Endothelial cell of umbilical vein (primary cell): ENCODE data around the gene POLA1. TPM values are rescaled to one million over a fixed set of nuclear protein-coding genes. Genes with fewer than 3 reads are reported as not detected.

Source experiments
- BruUV-seq: library from RNA; stranded (reverse); fragments of 400-500 nt; replicated peaks from 2 replicates; lab custom pipeline; 2021; lab: Mats Ljungman, UMichigan
- CTCF ChIA-PET: fragments of 300-600, 350-600 bp; sonication (Branson Sonifier 250); formaldehyde crosslinking; loops from one replicate; lab custom pipeline; 2021; ENCODE audit warnings: antibody characterized with exemption, inconsistent platforms; lab: Charles Lee
- POLR2A ChIA-PET: fragments of 300-600, 350-600 bp; sonication (Branson Sonifier 250); formaldehyde crosslinking; loops from one replicate; lab custom pipeline; 2021; ENCODE audit warnings: antibody characterized with exemption, inconsistent platforms; lab: Charles Lee
- DNase-seq: peaks from one replicate; pipeline ENCODE4 v3.0.0-alpha.2; 2011; ENCODE audit warnings: low read depth, low spot score
- FAIRE-seq: peaks from 2 replicates; lab custom pipeline; 2011; peaks lifted over from hg19 to GRCh38; lab: Jason Lieb, UNC
- H2AFZ ChIP-seq: 2 replicates; pipeline ENCODE4 v1.6.0; 2012; ENCODE audit warnings: low read depth, low read length, control low read depth, inconsistent platforms
- H3K27ac ChIP-seq: 2 replicates; pipeline ENCODE4 v1.5.1; 2011; ENCODE audit warnings: low read depth, mild to moderate bottlenecking, control low read depth, low read length, moderate library complexity; ENCODE audit not compliant: insufficient read depth
- H3K27me3 ChIP-seq, 2 experiments: 2 replicates each; pipeline versions ENCODE4 v1.6.0 to v1.6.1; 2011; ENCODE audit warnings: low read length in 2 of 2, mixed read lengths in 1 of 2; ENCODE audit not compliant: control insufficient read depth in 2 of 2, insufficient read depth in 2 of 2
- H3K36me3 ChIP-seq, 2 experiments: 2 replicates in 1 of 2; 3 replicates in 1 of 2; pipeline ENCODE4 v1.5.1; 2011; ENCODE audit warnings: low read length in 2 of 2, mild to moderate bottlenecking in 1 of 2, moderate library complexity in 1 of 2; ENCODE audit not compliant: control insufficient read depth in 2 of 2, insufficient read depth in 2 of 2; ENCODE audit errors: extremely low read depth in 1 of 2
- H3K4me1 ChIP-seq: 3 replicates; pipeline ENCODE4 v1.5.1; 2011; ENCODE audit warnings: mild to moderate bottlenecking, low read length; ENCODE audit not compliant: control insufficient read depth, insufficient read depth; ENCODE audit errors: extremely low read depth
- H3K4me2 ChIP-seq: 2 replicates; pipeline ENCODE4 v1.6.1; 2011; ENCODE audit warnings: low read length, control low read depth, mixed read lengths; ENCODE audit not compliant: insufficient read depth
- H3K4me3 ChIP-seq, 3 experiments: fragments of 200-600 bp in 1 of 3; sonication (generic), shearing (Covaris generic) in 1 of 3; replicated peaks in 1 of 3; 2 replicates each; pipeline ENCODE4 v1.5.1; 2011 to 2016; ENCODE audit warnings: control low read depth in 3 of 3, low read length in 3 of 3, mild to moderate bottlenecking in 2 of 3, inconsistent platforms in 1 of 3, low read depth in 1 of 3, moderate library complexity in 1 of 3; ENCODE audit not compliant: insufficient read depth in 1 of 3
- H3K79me2 ChIP-seq: 2 replicates; pipeline ENCODE4 v1.6.0; 2012; ENCODE audit warnings: low read length, inconsistent platforms; ENCODE audit not compliant: control insufficient read depth, insufficient read depth
- H3K9ac ChIP-seq: replicated peaks from 2 replicates; pipeline ENCODE3; 2011; ENCODE audit warnings: low read length, control low read depth; ENCODE audit not compliant: insufficient read depth; ENCODE audit errors: extremely low read depth
- H3K9me1 ChIP-seq: replicated peaks from 3 replicates; pipeline ENCODE4 v1.6.0; 2011; ENCODE audit warnings: mild to moderate bottlenecking, low read length; ENCODE audit not compliant: control insufficient read depth, insufficient read depth; ENCODE audit errors: extremely low read depth
- H3K9me3 ChIP-seq: replicated peaks from 2 replicates; pipeline ENCODE4 v1.5.1; 2012; ENCODE audit warnings: low read length, inconsistent platforms; ENCODE audit not compliant: control insufficient read depth, insufficient read depth
- H4K20me1 ChIP-seq: replicated peaks from 2 replicates; pipeline ENCODE3; 2011; ENCODE audit warnings: mild to moderate bottlenecking, low read length; ENCODE audit not compliant: control insufficient read depth, insufficient read depth; ENCODE audit errors: extremely low read depth
- CTCF ChIP-seq, 2 donors: IDR thresholded peaks; 1 replicate in 1 of 2; 2 replicates in 1 of 2; pipeline ENCODE4 v1.5.1; 2011; ENCODE audit warnings: low read length in 2 of 2, mild to moderate bottlenecking in 2 of 2, moderate library complexity in 2 of 2, control low read depth in 1 of 2, inconsistent platforms in 1 of 2, low read depth in 1 of 2; ENCODE audit not compliant: insufficient read depth in 1 of 2; ENCODE audit errors: extremely low read depth in 1 of 2
- EZH2 ChIP-seq: IDR thresholded peaks from 2 replicates; pipeline ENCODE4 v1.6.1; 2012; ENCODE audit warnings: borderline replicate concordance, low read depth, mild to moderate bottlenecking, moderate library complexity, low read length, inconsistent platforms; ENCODE audit not compliant: severe bottlenecking
- FOS ChIP-seq: IDR thresholded peaks from 2 replicates; pipeline ENCODE4 v1.6.1; 2011; ENCODE audit warnings: mild to moderate bottlenecking, low read length, moderate library complexity, borderline replicate concordance; ENCODE audit not compliant: insufficient read depth
- GATA2 ChIP-seq: IDR thresholded peaks from 2 replicates; pipeline ENCODE4 v1.7.0; 2011; ENCODE audit warnings: low read depth, mild to moderate bottlenecking, moderate library complexity, mixed read lengths, low read length; ENCODE audit not compliant: insufficient read length, insufficient read depth
- JUN ChIP-seq: IDR thresholded peaks from 2 replicates; pipeline ENCODE4 v1.6.1; 2011; ENCODE audit warnings: borderline replicate concordance, low read depth; ENCODE audit not compliant: insufficient read length, insufficient read depth
- MAX ChIP-seq: IDR thresholded peaks from 2 replicates; pipeline ENCODE4 v1.6.1; 2011; ENCODE audit not compliant: insufficient read depth, insufficient read length
- MYC ChIP-seq: IDR thresholded peaks from one replicate; pipeline ENCODE4 v1.6.1; 2011; ENCODE audit warnings: mild to moderate bottlenecking, low read depth, low read length
- POLR2A ChIP-seq: IDR thresholded peaks from 2 replicates; pipeline ENCODE4 v1.6.1; 2012; ENCODE audit warnings: low read depth, mild to moderate bottlenecking, control low read depth, low read length
- POLR2AphosphoS5 ChIP-seq: IDR thresholded peaks from 2 replicates; pipeline ENCODE4 v1.6.1; 2012; ENCODE audit warnings: low read depth, mild to moderate bottlenecking, control low read depth, low read length, moderate library complexity; ENCODE audit not compliant: insufficient read depth
- dilution Hi-C: fragments of 300-500 bp; cut with MboI; formaldehyde crosslinking; loops from one replicate; pipeline ENCODE4 v1.15.0; 2019; ENCODE audit warnings: low sequenced_read_pairs; ENCODE audit not compliant: extremely low pct_ligation_motif_present
- intact Hi-C: fragments of 100-400 bp; cut with micrococcal nuclease; formaldehyde crosslinking; loops from one replicate; pipeline ENCODE4 v1.10.0; 2022
- polyA plus RNA-seq, 4 experiments: library from polyadenylated mRNA; depleted of rRNA in 3 of 4; stranded (reverse) in 3 of 4; unstranded in 1 of 4; fragments of >200 nt; gene quantifications; 2 replicates each; pipeline versions ENCODE4 v1.2.1 to v1.2.3, GENCODE V29; 2011 to 2012; ENCODE audit warnings: missing spikeins in 1 of 4
- total RNA-seq: library from RNA; stranded (reverse); gene quantifications from 2 replicates; pipeline ENCODE4 v1.2.3, GENCODE V29; 2021

POLA1 gene
- total and polyA plus RNA-seq, 2 donors (not counting 3 experiments of a cell fraction or from before 2014, with no cell fraction given), result 1.8 to 18.6 TPM

- H3K9me3 ChIP-seq, result no peaks in the 10 kb centered on the region
- CTCF ChIA-PET, result interaction anchor here (1.5 kb wide), 1 partner anchor 17 kb away, joined by 6 read pairs; no protein-coding TSS in a partner anchor
- H3K36me3 ChIP-seq, result no peaks in the 10 kb centered on the region
- H3K9me1 ChIP-seq, result no peaks in the 10 kb centered on the region
- H3K27ac ChIP-seq, result no peak overlapping the region
- POLR2A ChIA-PET, result no interaction called here
- H3K4me1 ChIP-seq, result peaks cover 5% of the 10 kb centered on the region
- TF ChIP-seq MAX (no peak), POLR2A (no peak), JUN (no peak), FOS (no peak), MYC (no peak), EZH2 (no peak), CTCF (IDR thresholded peaks at IDR 0.05; ENCODE audit: extremely low read depth in 1 of 2, insufficient read depth in 1 of 2, low read depth in 1 of 2, low read length in 2 of 2) (no peak), POLR2AphosphoS5 (no peak), GATA2 (no peak)
- H3K27me3 ChIP-seq, result peaks cover 44 to 72% of the 10 kb centered on the region in 2 experiments
- no peaks in the 10 kb centered on the region for H3K79me2 ChIP-seq
- H3K9ac ChIP-seq, result no peak overlapping the region
- H2AFZ ChIP-seq, result no peak overlapping the region
- dilution Hi-C loops (no loop called here), intact Hi-C loops (no loop called here)
- BruUV-seq, result no TSS peak
- FAIRE-seq (no peak), DNase-seq (no peak)
- H4K20me1 ChIP-seq, result no peaks in the 10 kb centered on the region
- H3K4me2 ChIP-seq, result no peak overlapping the region
- no peak overlapping the region for H3K4me3 ChIP-seq
Measured at GRCh38 chrX:25004040-25004439, 310.3 kb downstream of the POLA1 start.
